HG02870 (cell line): ENCODE results near the gene PSMB10.

Experiments
- ATAC-seq: cut with Tn5 transposase; IDR thresholded peaks from one replicate; pipeline ENCODE4 v1.9.1; 2021; ENCODE audit warnings: mild to moderate bottlenecking, moderate library complexity; ENCODE audit not compliant: unreplicated experiment

Gene PSMB10

GRCh38 chr16:67964477-67965131 is 28.0 kb upstream of the PSMB10 start:
- no peak for ATAC-seq

- ATAC-seq, result no peak
These were observed 27.1 kb upstream of the PSMB10 start for GRCh38 chr16:67963662-67964321.

- ATAC-seq, result no peak
These were observed 26.6 kb upstream of the PSMB10 start for GRCh38 chr16:67963292-67963661.

GRCh38 chr16:67962135-67962534 is 25.5 kb upstream of the PSMB10 start:
- no peak for ATAC-seq

- no peak for ATAC-seq
These were observed 24.9 kb upstream of the PSMB10 start for GRCh38 chr16:67961551-67961957.

- no peak for ATAC-seq
These were observed 23.1 kb upstream of the PSMB10 start for GRCh38 chr16:67959536-67960329.

GRCh38 chr16:67957622-67958021 is 21.0 kb upstream of the PSMB10 start:
- no peak for ATAC-seq

GRCh38 chr16:67954421-67955196 is 18.0 kb upstream of the PSMB10 start:
- ATAC-seq, result no peak

GRCh38 chr16:67953641-67954375 is 17.2 kb upstream of the PSMB10 start:
- no peak for ATAC-seq

- ATAC-seq, result no peak
These were observed 14.8 kb upstream of the PSMB10 start for GRCh38 chr16:67951485-67951884.

GRCh38 chr16:67950335-67950843 is 13.7 kb upstream of the PSMB10 start:
- ATAC-seq, result no peak

- ATAC-seq, result no peak
These were observed 13.0 kb upstream of the PSMB10 start for GRCh38 chr16:67949645-67950044.

GRCh38 chr16:67948015-67948414 is 11.4 kb upstream of the PSMB10 start:
- ATAC-seq, result no peak

GRCh38 chr16:67946966-67947558 is 10.4 kb upstream of the PSMB10 start:
- no peak for ATAC-seq

GRCh38 chr16:67946128-67946569 is 9.5 kb upstream of the PSMB10 start:
- no peak for ATAC-seq

GRCh38 chr16:67945392-67945933 is 8.8 kb upstream of the PSMB10 start:
- ATAC-seq, result no peak

GRCh38 chr16:67944690-67945391 is 8.2 kb upstream of the PSMB10 start:
- ATAC-seq, result no peak

GRCh38 chr16:67943619-67944504 is 7.2 kb upstream of the PSMB10 start, which contains the start of gene LCAT:
Gene LCAT (minus strand): TSS chr16:67944120. CDS start chr16:67944101, 19 bp downstream.
- no peak for ATAC-seq
